ENCODE results near the gene CD9.
"Not testable (repeated sequence)": the region's sequence is repeated elsewhere in the genome, so short reads cannot be mapped to it uniquely, and the experiment has no call there.

GRCh38 chr12:6209428-6209827 lies 9.2 kb downstream of the CD9 start:
- not testable (repeated sequence) for TF ChIP-seq POLR2A (IDR thresholded peaks at IDR 0.05; ENCODE audit: low read depth); CTCF (IDR thresholded peaks at IDR 0.05)

All from esophagus muscularis mucosa (tissue), 3 donors.